IPS-15b (cell line): ENCODE measurements around the gene DLEU7.

Source experiments
- H3K27me3 ChIP-seq: one replicate; pipeline ENCODE4 v1.6.1; 2013; ENCODE audit warnings: low read length; ENCODE audit not compliant: control insufficient read depth, insufficient read depth
- H3K36me3 ChIP-seq: one replicate; pipeline ENCODE4 v1.6.1; 2013; ENCODE audit warnings: low read length; ENCODE audit not compliant: control insufficient read depth, insufficient read depth
- H3K4me1 ChIP-seq: one replicate; pipeline ENCODE4 v1.6.1; 2013; ENCODE audit warnings: mild to moderate bottlenecking, low read length; ENCODE audit not compliant: control insufficient read depth, insufficient read depth
- H3K4me3 ChIP-seq: one replicate; pipeline ENCODE4 v1.5.1; 2013; ENCODE audit warnings: low read depth, low read length
- H3K9ac ChIP-seq: one replicate; pipeline ENCODE4 v1.6.1; 2013; ENCODE audit warnings: low read depth, mild to moderate bottlenecking, low read length
- H3K9me3 ChIP-seq: one replicate; pipeline ENCODE4 v1.6.1; 2013; ENCODE audit warnings: mild to moderate bottlenecking, low read length; ENCODE audit not compliant: control insufficient read depth, insufficient read depth

Gene DLEU7

DNA sequence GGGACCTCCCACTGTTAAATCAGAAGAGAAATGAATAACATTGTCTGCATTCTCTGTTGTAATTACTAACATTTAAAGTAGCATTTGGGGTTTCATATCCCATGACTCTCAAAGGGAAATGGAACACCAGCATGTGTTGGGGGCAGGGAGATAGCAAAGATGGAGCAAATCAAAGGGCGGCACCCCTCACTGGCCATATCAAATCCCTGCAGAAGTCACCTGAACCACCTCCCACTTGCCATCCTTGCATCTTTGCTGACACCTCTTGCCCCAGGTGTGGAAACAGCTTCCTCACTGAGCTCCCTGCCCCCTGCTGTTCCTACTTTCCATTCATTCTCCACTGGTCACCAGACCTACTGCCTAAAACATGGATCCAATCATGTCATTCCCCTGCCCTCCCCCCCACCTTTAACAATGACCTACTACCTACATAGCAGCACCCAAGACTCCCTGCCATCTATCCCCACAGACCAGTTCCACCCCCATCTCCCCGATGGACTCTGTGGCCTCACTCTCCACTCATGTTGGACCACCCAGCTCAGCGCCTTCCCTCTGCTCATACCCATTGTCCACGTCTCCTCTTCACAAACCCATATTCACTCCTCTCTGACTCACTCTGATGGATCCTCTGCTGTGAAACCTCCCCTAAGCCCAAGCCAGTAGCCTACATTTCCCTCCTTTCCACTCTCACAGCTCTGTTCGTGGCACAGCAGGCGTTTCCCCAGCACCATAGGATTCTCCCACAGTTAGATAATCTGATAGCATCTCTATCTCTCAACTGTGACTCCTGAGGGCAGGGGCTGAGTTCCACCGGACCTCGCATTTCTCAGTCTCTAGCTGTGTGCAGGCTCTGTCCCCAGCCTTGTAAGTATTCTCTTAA, 55.9 kb downstream of the DLEU7 start:
- H3K9ac ChIP-seq, result no peak overlapping the region
- H3K36me3 ChIP-seq, result no peaks in the 10 kb centered on the region
- no peaks in the 10 kb centered on the region for H3K27me3 ChIP-seq
- H3K4me3 ChIP-seq, result no peak overlapping the region
- no peaks in the 10 kb centered on the region for H3K9me3 ChIP-seq
- H3K4me1 ChIP-seq, result peaks cover 11% of the 10 kb centered on the region

DNA sequence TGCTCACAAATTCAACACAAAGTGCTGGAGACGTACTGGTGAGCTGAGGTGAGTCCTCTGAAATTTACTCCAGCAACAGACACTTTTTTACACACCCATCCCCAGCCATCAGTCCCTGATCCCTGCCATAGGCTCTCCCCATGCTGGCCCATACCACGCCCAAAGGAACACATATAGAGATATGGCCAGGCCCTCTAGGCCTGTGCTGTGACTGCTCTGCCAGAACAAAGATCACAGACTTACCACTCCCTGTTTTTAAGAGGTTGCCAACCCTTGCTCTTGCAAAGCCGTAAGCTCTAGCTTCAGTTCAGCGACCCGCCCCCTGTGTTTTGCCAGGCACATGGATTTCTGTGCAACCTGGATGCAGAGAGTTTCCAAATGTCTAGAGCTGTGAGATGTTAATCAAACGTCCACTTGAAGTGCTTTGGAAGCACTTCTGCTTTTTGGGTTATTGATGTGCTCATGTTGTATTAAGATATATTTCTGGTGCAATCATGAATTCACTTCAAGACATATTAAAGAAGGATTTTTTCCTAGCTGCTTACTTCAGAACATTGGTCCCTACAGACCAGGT, 59.7 kb downstream of the DLEU7 start:
- peaks cover 11% of the 10 kb centered on the region for H3K4me1 ChIP-seq
- no peak overlapping the region for H3K9ac ChIP-seq
- no peaks in the 10 kb centered on the region for H3K36me3 ChIP-seq
- no peak overlapping the region for H3K4me3 ChIP-seq
- no peaks in the 10 kb centered on the region for H3K9me3 ChIP-seq
- no peaks in the 10 kb centered on the region for H3K27me3 ChIP-seq

DNA sequence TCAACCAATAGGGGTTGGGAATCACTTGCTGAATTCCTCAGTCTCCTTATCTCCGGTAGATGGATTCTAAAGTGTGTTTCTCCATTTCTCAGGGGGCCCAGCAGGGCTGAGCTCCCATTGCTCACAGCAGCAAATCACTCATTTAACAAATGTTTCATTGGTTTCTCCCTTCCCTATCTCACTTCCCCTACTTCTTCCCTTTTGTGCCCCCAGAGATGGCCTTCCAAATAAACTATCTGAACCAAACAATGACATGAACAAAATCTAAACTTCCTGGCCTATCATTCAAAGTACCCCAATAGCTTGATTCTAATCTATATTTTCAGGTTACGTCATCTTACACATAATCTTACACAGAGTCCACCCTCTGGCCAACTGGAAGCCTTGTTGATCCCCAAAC, 60.4 kb downstream of the DLEU7 start:
- Histone ChIP-seq H3K27me3 (no peaks in the 10 kb centered on the region), H3K36me3 (no peaks in the 10 kb centered on the region), H3K4me3 (no peak overlapping the region), H3K9me3 (no peaks in the 10 kb centered on the region), H3K9ac (no peak overlapping the region), H3K4me1 (peaks cover 11% of the 10 kb centered on the region)

DNA sequence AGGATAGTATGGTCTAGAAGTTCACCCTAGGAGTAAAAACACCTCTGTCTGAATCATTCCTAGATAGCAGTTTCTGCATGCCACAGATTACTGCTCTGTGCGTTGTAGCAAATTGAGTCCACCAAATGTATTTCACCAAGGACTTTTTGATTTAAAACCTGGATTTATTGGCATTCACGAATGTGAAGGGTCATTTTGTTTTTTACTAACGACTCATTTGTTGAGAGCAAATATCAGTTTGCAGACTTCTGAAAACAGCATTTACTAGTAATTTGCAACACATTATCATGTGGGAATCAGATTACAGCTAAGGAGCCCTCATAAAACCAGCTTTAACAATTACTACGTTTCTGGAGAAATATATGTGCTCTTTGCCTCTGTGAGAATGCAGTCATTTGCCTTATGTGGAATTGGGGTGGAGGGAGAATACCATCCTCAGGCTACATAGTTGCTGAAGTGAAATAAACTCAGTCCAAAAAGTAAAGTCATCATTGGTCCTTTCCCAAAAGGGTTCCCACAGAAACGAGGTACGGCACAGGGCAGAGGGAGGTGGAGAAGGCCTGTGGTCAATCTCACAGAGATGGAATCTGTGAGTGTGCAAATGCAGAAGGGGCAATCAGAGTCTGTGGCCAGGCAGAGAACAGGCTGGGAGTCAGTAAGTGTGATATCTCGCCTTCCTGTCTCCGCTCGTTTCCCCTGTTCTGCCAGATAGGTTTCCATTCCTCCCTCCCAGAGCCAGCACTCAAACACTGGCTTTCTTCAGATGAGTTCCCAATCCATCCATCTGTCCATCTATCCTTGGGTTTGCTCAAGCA, 63.1 kb downstream of the DLEU7 start:
- Histone ChIP-seq H3K4me3 (no peak overlapping the region), H3K4me1 (no peaks in the 10 kb centered on the region), H3K9me3 (no peaks in the 10 kb centered on the region), H3K9ac (no peak overlapping the region), H3K36me3 (no peaks in the 10 kb centered on the region), H3K27me3 (no peaks in the 10 kb centered on the region)

DNA sequence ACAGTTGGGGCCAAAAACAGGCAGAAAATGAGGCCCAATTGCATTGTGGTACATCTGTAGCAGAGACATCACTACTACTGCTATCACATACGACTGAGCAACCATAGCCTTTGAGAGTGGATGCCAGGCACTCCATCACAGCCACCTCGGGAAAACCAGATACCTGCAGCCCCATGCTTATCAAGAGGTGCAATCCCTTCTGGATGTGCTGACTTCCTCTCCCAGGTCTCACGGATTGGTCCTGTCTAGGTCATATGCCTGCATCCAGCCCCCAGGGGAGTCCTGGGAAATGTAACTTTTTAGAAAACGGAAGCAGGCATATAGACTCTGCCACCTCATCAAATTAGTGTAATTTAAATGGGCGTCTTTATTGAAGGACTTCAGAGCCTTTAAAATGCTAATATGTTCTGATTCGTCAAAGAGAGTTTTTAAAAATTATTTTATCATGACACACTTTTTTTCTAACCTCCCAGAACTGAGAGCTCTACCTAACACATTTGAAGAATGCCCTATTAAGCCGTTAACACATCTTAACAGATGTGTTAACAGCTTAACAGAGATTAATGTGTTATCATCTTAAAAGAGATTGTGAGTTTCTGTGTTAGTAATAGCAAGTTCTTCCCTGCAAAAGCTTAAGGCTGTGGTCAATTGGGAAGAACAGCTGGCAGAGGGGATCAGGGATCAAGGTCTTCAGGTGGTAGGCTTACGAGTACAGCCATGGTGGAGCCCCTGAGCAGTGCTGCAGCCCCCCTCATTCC, 63.9 kb downstream of the DLEU7 start:
- H3K27me3 ChIP-seq, result no peaks in the 10 kb centered on the region
- no peak overlapping the region for H3K4me3 ChIP-seq
- H3K9ac ChIP-seq, result no peak overlapping the region
- H3K9me3 ChIP-seq, result no peaks in the 10 kb centered on the region
- no peaks in the 10 kb centered on the region for H3K36me3 ChIP-seq
- H3K4me1 ChIP-seq, result no peaks in the 10 kb centered on the region
